K562 (cell line): Measurements from ENCODE around the gene MYO1D. TPM values are rescaled to one million over a fixed set of nuclear protein-coding genes. Genes with fewer than 3 reads are reported as not detected.

Experiments
- ATAC-seq: fragments of 200-7000 bp; cut with Tn5 transposase; 3 replicates; pipeline ENCODE4 v1.9.1; 2020; ENCODE audit warnings: moderate library complexity
- BruUV-seq: library from RNA; stranded (reverse); fragments of 400-500 nt; replicated peaks from 2 replicates; lab custom pipeline; 2021; lab: Mats Ljungman, UMichigan
- CTCF ChIA-PET: fragments of 300-600 bp; formaldehyde crosslinking; extraction: SDS; loops from one replicate; lab custom pipeline; 2021; ENCODE audit warnings: low intra/inter-chr PET ratio; lab: Yijun Ruan, JAX
- POLR2A ChIA-PET: fragments of 300-600, 350-650 bp; sonication (Branson Sonifier 250); formaldehyde crosslinking; extraction: SDS; loops from one replicate; lab custom pipeline; 2021; ENCODE audit warnings: antibody characterized with exemption, inconsistent platforms; lab: Yijun Ruan, JAX
- DNase-seq, 4 experiments: peaks; one replicate each; pipeline versions ENCODE4 v3.0.0 to v3.0.0-alpha.2; 2011 to 2018; ENCODE audit warnings: low spot score in 3 of 4, mixed read lengths in 3 of 4; ENCODE audit errors: extremely low read depth in 1 of 4
- FAIRE-seq: peaks from 2 replicates; lab custom pipeline; 2011; peaks lifted over from hg19 to GRCh38; lab: Jason Lieb, UNC
- H2AFZ ChIP-seq: 2 replicates; pipeline ENCODE4 v1.6.0; 2011; ENCODE audit warnings: low read depth, low read length, control low read depth, inconsistent platforms
- H3K27ac ChIP-seq: fragments of 200-600 bp; 3 replicates; pipeline ENCODE4 v1.8.0; 2011; ENCODE audit warnings: low read depth, mild to moderate bottlenecking, control low read depth, inconsistent platforms, low read length, moderate library complexity, mixed read lengths; ENCODE audit errors: extremely low read depth
- H3K27me3 ChIP-seq, 2 experiments: fragments of 300-600 bp in 1 of 2; 2 replicates in 1 of 2; 3 replicates in 1 of 2; pipeline versions ENCODE4 v1.6.0 to v1.8.0; 2011; ENCODE audit warnings: inconsistent platforms in 2 of 2, low read length in 2 of 2, mild to moderate bottlenecking in 1 of 2, mixed read lengths in 1 of 2, moderate library complexity in 1 of 2; ENCODE audit not compliant: control insufficient read depth in 2 of 2, insufficient read depth in 2 of 2
- H3K36me3 ChIP-seq: fragments of 300-600 bp; 3 replicates; pipeline ENCODE4 v1.8.0; 2011; ENCODE audit warnings: mild to moderate bottlenecking, low read length, inconsistent platforms; ENCODE audit not compliant: control insufficient read depth, insufficient read depth
- H3K4me1 ChIP-seq, 2 experiments: fragments of 200-600 bp in 1 of 2; replicated peaks in 1 of 2; 2 replicates in 1 of 2; 3 replicates in 1 of 2; pipeline versions ENCODE4 v1.5.1 to v1.8.0; 2011; ENCODE audit warnings: inconsistent platforms in 2 of 2, low read length in 2 of 2, mild to moderate bottlenecking in 1 of 2, mixed read lengths in 1 of 2, moderate library complexity in 1 of 2; ENCODE audit not compliant: control insufficient read depth in 2 of 2, insufficient read depth in 2 of 2
- H3K4me2 ChIP-seq: 2 replicates; pipeline ENCODE4 v1.6.1; 2011; ENCODE audit warnings: low read length, control low read depth, inconsistent platforms, mixed read lengths; ENCODE audit not compliant: insufficient read depth
- H3K4me3 ChIP-seq: fragments of 200-600 bp; sonication (generic), shearing (Covaris generic); 2 replicates; pipeline ENCODE4 v1.5.1; 2016; ENCODE audit warnings: control low read depth, inconsistent platforms
- H3K79me2 ChIP-seq: fragments of 200-600 bp; 3 replicates; pipeline ENCODE4 v1.8.0; 2011; ENCODE audit warnings: low read length, inconsistent platforms; ENCODE audit not compliant: control insufficient read depth, insufficient read depth
- H3K9ac ChIP-seq, 2 experiments: 2 replicates each; pipeline versions ENCODE4 v1.6.0 to v1.6.1; 2011; ENCODE audit warnings: low read depth in 2 of 2, low read length in 2 of 2, control low read depth in 1 of 2, inconsistent platforms in 1 of 2, mild to moderate bottlenecking in 1 of 2, mixed read lengths in 1 of 2; ENCODE audit not compliant: insufficient read depth in 1 of 2
- H3K9me1 ChIP-seq: one replicate; pipeline ENCODE4 v1.6.0; 2011; ENCODE audit warnings: inconsistent platforms, mild to moderate bottlenecking, low read length, moderate library complexity; ENCODE audit not compliant: control insufficient read depth, insufficient read depth
- H3K9me3 ChIP-seq: replicated peaks from 2 replicates; pipeline ENCODE4 v1.5.1; 2011; ENCODE audit warnings: low read depth, low read length, inconsistent platforms; ENCODE audit not compliant: control insufficient read depth, insufficient read depth
- H4K20me1 ChIP-seq: replicated peaks from 2 replicates; pipeline ENCODE4 v1.6.1; 2011; ENCODE audit warnings: low read length, inconsistent platforms, mixed read lengths; ENCODE audit not compliant: control insufficient read depth, insufficient read depth
- CEBPB ChIP-seq: fragments of 450-650 bp; IDR thresholded peaks from 2 replicates; pipeline ENCODE4 v1.6.1; 2016; ENCODE audit warnings: missing genetic modification characterization, missing compliant biosample characterization
- CEBPG ChIP-seq, 3 experiments: fragments of 200-800 bp in 1 of 3; sonication (Bioruptor generic) in 1 of 3; sonication (generic) in 1 of 3; formaldehyde crosslinking in 1 of 3; IDR thresholded peaks in 2 of 3; conservative IDR thresholded peaks in 1 of 3; 2 replicates each; pipeline versions ENCODE4 v1.6.1 to v1.8.0; 2016 to 2022; ENCODE audit warnings: missing compliant biosample characterization in 2 of 3, missing genetic modification characterization in 2 of 3, mild to moderate bottlenecking in 1 of 3, missing genetic modification reagents in 1 of 3
- KLF10 ChIP-seq: fragments of 250-450 bp; sonication (Bioruptor Pico); IDR thresholded peaks from 2 replicates; pipeline ENCODE4 v1.6.1; 2021; ENCODE audit warnings: matching md5 sums
- WGBS: fragments of 100-300 bp; shearing (Covaris generic); methylation state at CpG from one replicate; pipeline ENCODE4 v1.1.6; 2016; ENCODE audit warnings: low coverage, mixed read lengths; ENCODE audit not compliant: insufficient coverage; ENCODE audit errors: missing lambda C conversion rate; 5-methylcytosine and 5-hydroxymethylcytosine counted together
- in situ Hi-C: fragments of 300-500 bp; cut with MboI; formaldehyde crosslinking; loops from 4 replicates; pipeline ENCODE4 v1.15.0; 2018; ENCODE audit warnings: inconsistent platforms, mixed read lengths
- intact Hi-C: fragments of 100-400 bp; cut with micrococcal nuclease; formaldehyde crosslinking; loops from 2 replicates; pipeline ENCODE4 v1.14.2; 2022
- polyA plus RNA-seq, 8 experiments: library from polyadenylated mRNA; depleted of rRNA in 4 of 8; stranded (reverse) in 5 of 8; unstranded in 3 of 8; fragments of >200 nt; fragmentation: Nextera tagmentation in 2 of 8; fragmentation: Illumina TruSeq in 1 of 8; extraction: Ambion mirVana in 2 of 8; extraction: Trizol in 1 of 8; gene quantifications; 2 replicates each; pipeline versions ENCODE4 v1.2.1 to v1.2.3, GENCODE V29; 2011 to 2014; ENCODE audit warnings: inconsistent platforms in 1 of 8, missing spikeins in 1 of 8
- total RNA-seq, 7 experiments: library from RNA; depleted of rRNA in 6 of 7; stranded (reverse); fragments of >200 nt in 6 of 7; fragmentation: Illumina TruSeq in 2 of 7; extraction: Trizol in 2 of 7; gene quantifications; 2 replicates each; pipeline versions ENCODE4 v1.2.1 to v1.2.3, GENCODE V29; 2011 to 2021; ENCODE audit warnings: low replicate concordance in 1 of 7

Gene MYO1D
- total and polyA plus RNA-seq, 9 of the 15 experiments (the other 6 are each of a cell fraction or from before 2014, with no cell fraction given) = 2.1 to 71.2 (median 45.4) TPM

- no TSS peak for BruUV-seq
- no peaks in the 10 kb centered on the region for H3K9me3 ChIP-seq
- intact Hi-C loops = no loop called here
- DNase-seq = no peak
- no peaks in the 10 kb centered on the region for H3K9me1 ChIP-seq
- H3K27ac ChIP-seq = no peak overlapping the region
- TF ChIP-seq KLF10 (CRISPR knock-in tag) = no peak
- TF ChIP-seq CEBPB (tag) = 0 out of 2 replicates have a peak, but pooled peaks have one; percentile 16
- no peak for TF ChIP-seq CEBPG (CRISPR knock-in tag; IDR thresholded peaks at IDR 0.05)
- TF ChIP-seq CEBPG (tag; conservative IDR thresholded peaks at IDR 0.05 in 1 of 2, IDR thresholded peaks at IDR 0.05 in 1 of 2) = peak in 1 of 2 experiments; percentile 29; a peak in 1 of 4 replicates
- TF ChIP-seq, all 486 proteins: peak for 2
- Histone ChIP-seq H3K4me3 (no peak overlapping the region), H4K20me1 (no peaks in the 10 kb centered on the region), H2AFZ (no peak overlapping the region), H3K36me3 (no peaks in the 10 kb centered on the region), H3K27me3 (no peaks in the 10 kb centered on the region), H3K4me2 (no peak overlapping the region), H3K9ac (no peak overlapping the region), H3K4me1 (peaks cover 0 to 4% of the 10 kb centered on the region in 2 experiments; a peak in 2 of 5 replicates), H3K79me2 (no peaks in the 10 kb centered on the region)
- in situ Hi-C loops = no loop called here
- ChIA-PET CTCF (no interaction called here), POLR2A (interaction anchor here (0.5 kb wide), 1 partner anchor 1972 kb away, joined by 3 read pairs; no protein-coding TSS in a partner anchor)
- 86% methylated on average over 4 of the region's 6 CpGs for WGBS
- ATAC-seq (no peak), FAIRE-seq (no peak)
These were observed 245.4 kb downstream of the MYO1D start for GRCh38 chr17:32631341-32632096.
